GM23248 (cell line): ENCODE data around the gene SLC11A1. TPM values are rescaled to one million over a fixed set of nuclear protein-coding genes. Genes with fewer than 3 reads are reported as not detected.

Experiments used
- DNase-seq: peaks from one replicate; pipeline ENCODE4 v3.0.0-alpha.2; 2015
- H2AFZ ChIP-seq: fragments of 200-600 bp; sonication (generic); 2 replicates; pipeline ENCODE4 v1.6.1; 2016; ENCODE audit warnings: antibody characterized with exemption
- H3F3A ChIP-seq: fragments of 200-600 bp; sonication (generic); 2 replicates; pipeline ENCODE4 v1.6.1; 2016; ENCODE audit warnings: mild to moderate bottlenecking, antibody characterized with exemption, mixed run types; ENCODE audit not compliant: insufficient read depth
- H3K27ac ChIP-seq: fragments of 200-600 bp; sonication (generic); 2 replicates; pipeline ENCODE4 v1.5.1; 2016; ENCODE audit warnings: mild to moderate bottlenecking
- H3K27me3 ChIP-seq: fragments of 200-600 bp; sonication (generic); replicated peaks from 2 replicates; pipeline ENCODE4 v1.6.1; 2016; ENCODE audit warnings: mild to moderate bottlenecking; ENCODE audit not compliant: insufficient read depth
- H3K36me3 ChIP-seq: fragments of 200-600 bp; sonication (generic); 2 replicates; pipeline ENCODE4 v1.6.1; 2016; ENCODE audit warnings: low read depth, mild to moderate bottlenecking
- H3K4me1 ChIP-seq: fragments of 200-600 bp; sonication (generic); 2 replicates; pipeline ENCODE4 v1.6.1; 2016; ENCODE audit warnings: mild to moderate bottlenecking; ENCODE audit not compliant: insufficient read depth
- H3K4me2 ChIP-seq: fragments of 200-600 bp; sonication (generic); one replicate; pipeline ENCODE4 v1.6.1; 2016; ENCODE audit warnings: mild to moderate bottlenecking; ENCODE audit not compliant: unreplicated experiment
- H3K4me3 ChIP-seq: fragments of 200-600 bp; sonication (generic); 2 replicates; pipeline ENCODE4 v1.5.1; 2016; ENCODE audit warnings: mild to moderate bottlenecking
- H3K79me2 ChIP-seq: fragments of 200-600 bp; sonication (generic); 2 replicates; pipeline ENCODE4 v1.6.1; 2016; ENCODE audit warnings: mild to moderate bottlenecking; ENCODE audit not compliant: insufficient read depth
- H3K9ac ChIP-seq: fragments of 200-600 bp; sonication (generic); 2 replicates; pipeline ENCODE4 v1.6.1; 2016; ENCODE audit warnings: mild to moderate bottlenecking
- H3K9me2 ChIP-seq: fragments of 200-600 bp; sonication (generic); 2 replicates; pipeline ENCODE4 v1.6.1; 2016; ENCODE audit warnings: mixed run types, mild to moderate bottlenecking, moderate library complexity; ENCODE audit not compliant: insufficient read depth
- H3K9me3 ChIP-seq: fragments of 200-600 bp; sonication (generic); one replicate; pipeline ENCODE4 v1.6.1; 2017; ENCODE audit warnings: low read depth
- H4K20me1 ChIP-seq: fragments of 200-600 bp; sonication (generic); 2 replicates; pipeline ENCODE4 v1.6.0; 2016; ENCODE audit not compliant: insufficient read depth
- EZH2 ChIP-seq: fragments of 200-600 bp; sonication (generic); IDR thresholded peaks from 2 replicates; pipeline ENCODE4 v1.6.1; 2018; ENCODE audit warnings: antibody characterized with exemption, mild to moderate bottlenecking; ENCODE audit not compliant: insufficient read depth, poor library complexity, severe bottlenecking
- EZH2phosphoT487 ChIP-seq: fragments of 200-600 bp; sonication (generic); IDR thresholded peaks from 2 replicates; pipeline ENCODE4 v1.6.1; 2018; ENCODE audit warnings: antibody characterized with exemption, moderate library complexity, mild to moderate bottlenecking, low read depth; ENCODE audit not compliant: insufficient read depth
- WGBS, 2 experiments: methylation state at CpG; one replicate each; pipeline ENCODE4 v1.1.6; 2015 to 2017; ENCODE audit warnings: low lambda C conversion rate in 2 of 2, low coverage in 1 of 2; ENCODE audit errors: missing lambda C conversion rate in 2 of 2; 5-methylcytosine and 5-hydroxymethylcytosine counted together
- in situ Hi-C: fragments of 300-500 bp; cut with MboI; formaldehyde crosslinking; loops from 2 replicates; pipeline ENCODE4 v1.15.0; 2020
- polyA plus RNA-seq: library from polyadenylated mRNA; unstranded; fragments of >200 nt; fragmentation: Nextera tagmentation; extraction: Ambion mirVana; gene quantifications from 2 replicates; pipeline ENCODE4 v1.2.1, GENCODE V29; 2016
- total RNA-seq: library from RNA; depleted of rRNA; stranded (reverse); fragments of >200 nt; shearing (Covaris generic); gene quantifications from 2 replicates; pipeline ENCODE4 v1.2.3, GENCODE V29; 2014

Gene SLC11A1
- total and polyA plus RNA-seq, 2 experiments from 2014 or later = 0.16 TPM; not detected in 1

- no peaks in the 10 kb centered on the region for H3K27me3 ChIP-seq
- in situ Hi-C loops = no loop called here
- H3K4me1 ChIP-seq = peaks cover 7% of the 10 kb centered on the region
- TF ChIP-seq EZH2phosphoT487 (no peak), EZH2 (no peak)
- no peaks in the 10 kb centered on the region for H3K9me2 ChIP-seq
- H3K79me2 ChIP-seq = no peaks in the 10 kb centered on the region
- no peaks in the 10 kb centered on the region for H4K20me1 ChIP-seq
- no peak overlapping the region for H2AFZ ChIP-seq
- no peaks in the 10 kb centered on the region for H3K9me3 ChIP-seq
- no peak overlapping the region for H3K27ac ChIP-seq
- H3K36me3 ChIP-seq = no peaks in the 10 kb centered on the region
- no peak overlapping the region for H3K9ac ChIP-seq
- no peak overlapping the region for H3K4me2 ChIP-seq
- whole genome bisulfite sequencing, 2 experiments = 88 to 90% methylated on average over 12 of the region's 12 CpGs
- peaks cover 5% of the 10 kb centered on the region; the same call in 1 of the 2 replicates for H3F3A ChIP-seq
- no peak overlapping the region for H3K4me3 ChIP-seq
- peak; percentile 24 for DNase-seq
Observed at GRCh38 chr2:218344090-218344754, 37.9 kb upstream of the SLC11A1 start.

- WGBS, 2 experiments = 86 to 90% methylated on average over 18 to 22 of the region's 22 CpGs
- in situ Hi-C loops = no loop called here
- TF ChIP-seq EZH2phosphoT487 = no peak
- TF ChIP-seq EZH2 = no peak
- H3K27me3 ChIP-seq = no peaks in the 10 kb centered on the region
- no peaks in the 10 kb centered on the region for H4K20me1 ChIP-seq
- H3K9me2 ChIP-seq = no peaks in the 10 kb centered on the region
- H3K36me3 ChIP-seq = no peaks in the 10 kb centered on the region
- H3K4me3 ChIP-seq = no peak overlapping the region
- no peak for DNase-seq
- H3K9me3 ChIP-seq = no peaks in the 10 kb centered on the region
- no peak overlapping the region for H3K9ac ChIP-seq
- H3K4me1 ChIP-seq = peaks cover 7% of the 10 kb centered on the region
- H2AFZ ChIP-seq = no peak overlapping the region
- no peaks in the 10 kb centered on the region for H3K79me2 ChIP-seq
- H3K27ac ChIP-seq = no peak overlapping the region
- peaks cover 5% of the 10 kb centered on the region; the same call in 1 of the 2 replicates for H3F3A ChIP-seq
- no peak overlapping the region for H3K4me2 ChIP-seq
Observed at GRCh38 chr2:218344755-218345417, 37.2 kb upstream of the SLC11A1 start.

GRCh38 chr2:218345491-218346236, 36.4 kb upstream of the SLC11A1 start:
- DNase-seq = no peak
- no peak for TF ChIP-seq EZH2
- no peak for TF ChIP-seq EZH2phosphoT487
- Histone ChIP-seq H3K9me2 (no peaks in the 10 kb centered on the region), H3K9me3 (no peaks in the 10 kb centered on the region), H3K9ac (no peak overlapping the region), H3K36me3 (no peaks in the 10 kb centered on the region), H3K79me2 (no peaks in the 10 kb centered on the region), H3F3A (peaks cover 5% of the 10 kb centered on the region; the same call in 1 of the 2 replicates), H2AFZ (no peak overlapping the region), H3K4me3 (no peak overlapping the region), H4K20me1 (no peaks in the 10 kb centered on the region), H3K27me3 (no peaks in the 10 kb centered on the region), H3K4me1 (peaks cover 7% of the 10 kb centered on the region), H3K27ac (no peak overlapping the region), H3K4me2 (no peak overlapping the region)
- in situ Hi-C loops = no loop called here
- 61 to 68% methylated on average over 12 of the region's 12 CpGs for WGBS, 2 experiments

- H3K27ac ChIP-seq = no peak overlapping the region
- H3K9me3 ChIP-seq = no peaks in the 10 kb centered on the region
- H3K4me3 ChIP-seq = no peak overlapping the region
- whole genome bisulfite sequencing, 2 experiments = 74 to 76% methylated on average over 5 of the region's 5 CpGs
- H3F3A ChIP-seq = peaks cover 5% of the 10 kb centered on the region; the same call in 1 of the 2 replicates
- H3K9ac ChIP-seq = no peak overlapping the region
- DNase-seq = no peak
- in situ Hi-C loops = no loop called here
- H3K9me2 ChIP-seq = no peaks in the 10 kb centered on the region
- H3K4me2 ChIP-seq = no peak overlapping the region
- no peaks in the 10 kb centered on the region for H3K27me3 ChIP-seq
- no peaks in the 10 kb centered on the region for H3K79me2 ChIP-seq
- H2AFZ ChIP-seq = no peak overlapping the region
- H3K36me3 ChIP-seq = no peaks in the 10 kb centered on the region
- no peaks in the 10 kb centered on the region for H4K20me1 ChIP-seq
- H3K4me1 ChIP-seq = peaks cover 7% of the 10 kb centered on the region
- TF ChIP-seq EZH2phosphoT487 (no peak), EZH2 (no peak)
Observed at GRCh38 chr2:218347172-218347571, 34.9 kb upstream of the SLC11A1 start.
